Body of pancreas (tissue), 4 donors: ENCODE measurements around the gene EMP1.

Experiments
- POLR2A ChIP-seq, 3 donors: fragments of 450-650 bp; IDR thresholded peaks; one replicate each; pipeline ENCODE4 v1.6.1; 2016; ENCODE audit warnings: antibody characterized with exemption in 3 of 3, mild to moderate bottlenecking in 2 of 3
- TF ChIP-seq, protein P1 (sequence below), 7 experiments: fragments of 450-650 bp in 4 of 7; fragments of 200-600 bp in 3 of 7; sonication (generic) in 3 of 7; IDR thresholded peaks; one replicate each; pipeline ENCODE4 v1.5.1; 2016 to 2019; ENCODE audit warnings: antibody characterized with exemption in 7 of 7

DNA sequence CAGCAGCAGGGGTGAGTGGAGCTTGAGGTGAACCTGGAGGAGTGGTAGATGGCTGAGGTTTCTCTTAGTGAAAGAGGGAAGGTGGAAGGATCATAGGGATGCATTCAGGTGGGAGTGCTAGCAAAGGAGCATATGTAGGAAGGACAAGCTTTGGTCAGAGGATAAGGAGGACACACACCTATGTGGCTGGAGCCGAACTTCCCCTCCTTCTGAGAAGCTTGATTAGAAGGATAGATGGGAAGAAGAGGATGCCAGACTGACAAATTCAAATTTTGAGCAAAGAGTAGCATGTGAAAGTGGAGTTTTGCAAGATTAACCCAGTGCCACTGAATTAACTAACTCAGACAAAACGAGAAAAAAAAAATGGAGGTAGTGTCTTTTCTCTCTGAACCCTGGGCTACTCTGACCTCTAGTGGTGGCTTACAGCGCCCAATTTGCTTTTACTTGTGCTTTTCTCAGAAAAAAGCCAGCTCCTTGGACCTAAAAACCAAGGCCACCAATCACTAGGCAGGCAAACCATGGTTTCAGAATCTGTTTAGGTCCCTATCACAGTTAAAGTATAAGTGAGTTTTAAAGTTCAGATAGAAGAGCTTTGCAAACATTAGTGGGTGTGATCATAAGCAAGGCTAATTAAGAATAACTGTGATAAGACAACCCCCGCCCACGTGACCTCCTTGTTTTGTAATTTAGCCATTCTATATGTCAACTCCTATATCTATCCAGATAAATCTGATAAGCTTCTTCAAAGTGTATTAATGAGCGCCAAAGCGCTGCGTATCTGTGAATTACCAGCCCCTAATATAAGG lies 15.5 kb downstream of the EMP1 start:
- TF ChIP-seq, protein P1, sequence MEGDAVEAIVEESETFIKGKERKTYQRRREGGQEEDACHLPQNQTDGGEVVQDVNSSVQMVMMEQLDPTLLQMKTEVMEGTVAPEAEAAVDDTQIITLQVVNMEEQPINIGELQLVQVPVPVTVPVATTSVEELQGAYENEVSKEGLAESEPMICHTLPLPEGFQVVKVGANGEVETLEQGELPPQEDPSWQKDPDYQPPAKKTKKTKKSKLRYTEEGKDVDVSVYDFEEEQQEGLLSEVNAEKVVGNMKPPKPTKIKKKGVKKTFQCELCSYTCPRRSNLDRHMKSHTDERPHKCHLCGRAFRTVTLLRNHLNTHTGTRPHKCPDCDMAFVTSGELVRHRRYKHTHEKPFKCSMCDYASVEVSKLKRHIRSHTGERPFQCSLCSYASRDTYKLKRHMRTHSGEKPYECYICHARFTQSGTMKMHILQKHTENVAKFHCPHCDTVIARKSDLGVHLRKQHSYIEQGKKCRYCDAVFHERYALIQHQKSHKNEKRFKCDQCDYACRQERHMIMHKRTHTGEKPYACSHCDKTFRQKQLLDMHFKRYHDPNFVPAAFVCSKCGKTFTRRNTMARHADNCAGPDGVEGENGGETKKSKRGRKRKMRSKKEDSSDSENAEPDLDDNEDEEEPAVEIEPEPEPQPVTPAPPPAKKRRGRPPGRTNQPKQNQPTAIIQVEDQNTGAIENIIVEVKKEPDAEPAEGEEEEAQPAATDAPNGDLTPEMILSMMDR (IDR thresholded peaks at IDR 0.05), result peak; percentile 70 to 87 (median 80)
- no peak for TF ChIP-seq POLR2A (IDR thresholded peaks at IDR 0.05)
